GM19193 (cell line): ENCODE data around the gene CTNNA1.

Source experiments
- POLR2A ChIP-seq: IDR thresholded peaks from 4 replicates; pipeline ENCODE4 v1.6.1; 2011; ENCODE audit not compliant: insufficient read depth, insufficient read length; ENCODE audit errors: extremely low read depth

The CTNNA1 gene

GRCh38 chr5:138936225-138936967 lies 183.2 kb downstream of the CTNNA1 start:
- no peak for TF ChIP-seq POLR2A

- no peak for TF ChIP-seq POLR2A
Observed at GRCh38 chr5:138936968-138937345, 183.7 kb downstream of the CTNNA1 start.

GRCh38 chr5:138937392-138938387 lies 184.5 kb downstream of the CTNNA1 start:
- TF ChIP-seq POLR2A, result no peak

- no peak for TF ChIP-seq POLR2A
Observed at GRCh38 chr5:138938526-138938925, 185.3 kb downstream of the CTNNA1 start.

- TF ChIP-seq POLR2A, result no peak
Observed at GRCh38 chr5:138942066-138942465, 188.8 kb downstream of the CTNNA1 start.

- TF ChIP-seq POLR2A, result no peak
Observed at GRCh38 chr5:138942861-138943260, 189.6 kb downstream of the CTNNA1 start.

- TF ChIP-seq POLR2A, result no peak
Observed at GRCh38 chr5:138943599-138944173, 190.5 kb downstream of the CTNNA1 start.

GRCh38 chr5:138944527-138945322 lies 191.5 kb downstream of the CTNNA1 start:
- no peak for TF ChIP-seq POLR2A

GRCh38 chr5:138945421-138946240 lies 192.4 kb downstream of the CTNNA1 start:
- no peak for TF ChIP-seq POLR2A

GRCh38 chr5:138946241-138946623 lies 193.0 kb downstream of the CTNNA1 start:
- no peak for TF ChIP-seq POLR2A

- TF ChIP-seq POLR2A, result no peak
Observed at GRCh38 chr5:138946831-138947560, 193.8 kb downstream of the CTNNA1 start.

GRCh38 chr5:138947780-138948179 lies 194.6 kb downstream of the CTNNA1 start:
- no peak for TF ChIP-seq POLR2A
